Purkinje cell (primary cell): ENCODE data around the gene RBP5. TPM values are rescaled to one million over a fixed set of nuclear protein-coding genes. Genes with fewer than 3 reads are reported as not detected.

Source experiments
- polyA plus RNA-seq: library from polyadenylated mRNA; unstranded; fragments of >200 nt; fragmentation: Nextera tagmentation; gene quantifications from 2 replicates; pipeline ENCODE4 v1.2.1, GENCODE V29; 2014

Gene RBP5, protein sequence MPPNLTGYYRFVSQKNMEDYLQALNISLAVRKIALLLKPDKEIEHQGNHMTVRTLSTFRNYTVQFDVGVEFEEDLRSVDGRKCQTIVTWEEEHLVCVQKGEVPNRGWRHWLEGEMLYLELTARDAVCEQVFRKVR
- polyA plus RNA-seq: 1.4 TPM in 1 of 2 replicates, not detected in the other

GRCh38 chr12:7128681-7129286 lies at the start of gene RBP5:
Gene RBP5 (minus strand): TSS chr12:7128889. CDS start chr12:7128775, 114 bp downstream.

DNA sequence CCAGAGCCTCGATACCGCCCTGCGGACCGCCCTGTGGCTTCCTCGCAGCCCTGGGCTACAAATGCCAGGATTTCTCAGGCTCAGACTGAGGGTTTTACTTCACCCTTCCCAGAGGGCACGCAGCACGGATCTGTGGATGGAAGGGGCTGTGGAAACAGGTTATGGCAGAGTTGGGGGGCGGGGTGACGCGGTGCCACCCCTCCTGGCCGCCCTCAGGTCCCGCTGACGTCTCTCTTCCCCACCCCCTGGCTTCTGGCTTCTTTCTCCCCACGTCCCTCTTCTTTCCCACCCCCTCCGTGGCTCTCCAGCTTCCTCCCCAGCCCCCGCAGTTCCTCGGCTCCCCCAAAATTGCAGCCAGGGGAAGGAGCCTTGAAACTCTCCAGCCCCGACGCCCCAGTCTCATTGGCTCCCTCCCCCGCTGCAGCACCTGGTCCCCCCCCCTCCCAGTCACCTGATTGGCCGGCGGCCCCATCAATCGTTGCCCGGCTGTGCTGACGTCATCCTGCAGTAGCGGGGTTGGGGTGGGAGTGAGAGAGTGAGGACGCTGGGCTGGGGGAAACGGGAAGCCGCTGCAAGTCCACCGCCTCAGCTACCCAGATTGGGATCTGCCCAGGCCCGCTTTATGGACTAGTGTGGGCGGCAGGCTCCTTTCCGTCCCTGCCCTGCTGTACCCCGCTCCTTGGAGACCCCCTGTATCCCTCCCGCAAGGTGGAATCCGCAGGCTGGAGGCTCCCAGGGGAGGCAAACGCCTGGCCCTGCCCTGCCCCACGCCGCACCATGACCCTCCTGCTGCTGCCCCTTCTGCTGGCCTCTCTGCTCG lies 1.4 kb upstream of the RBP5 start, which contains the start of gene CLSTN3:
CLSTN3 (plus strand) TSS at position 500 of the 820 bp plus-strand sequence; CDS start at position 778, 278 bp downstream.

DNA sequence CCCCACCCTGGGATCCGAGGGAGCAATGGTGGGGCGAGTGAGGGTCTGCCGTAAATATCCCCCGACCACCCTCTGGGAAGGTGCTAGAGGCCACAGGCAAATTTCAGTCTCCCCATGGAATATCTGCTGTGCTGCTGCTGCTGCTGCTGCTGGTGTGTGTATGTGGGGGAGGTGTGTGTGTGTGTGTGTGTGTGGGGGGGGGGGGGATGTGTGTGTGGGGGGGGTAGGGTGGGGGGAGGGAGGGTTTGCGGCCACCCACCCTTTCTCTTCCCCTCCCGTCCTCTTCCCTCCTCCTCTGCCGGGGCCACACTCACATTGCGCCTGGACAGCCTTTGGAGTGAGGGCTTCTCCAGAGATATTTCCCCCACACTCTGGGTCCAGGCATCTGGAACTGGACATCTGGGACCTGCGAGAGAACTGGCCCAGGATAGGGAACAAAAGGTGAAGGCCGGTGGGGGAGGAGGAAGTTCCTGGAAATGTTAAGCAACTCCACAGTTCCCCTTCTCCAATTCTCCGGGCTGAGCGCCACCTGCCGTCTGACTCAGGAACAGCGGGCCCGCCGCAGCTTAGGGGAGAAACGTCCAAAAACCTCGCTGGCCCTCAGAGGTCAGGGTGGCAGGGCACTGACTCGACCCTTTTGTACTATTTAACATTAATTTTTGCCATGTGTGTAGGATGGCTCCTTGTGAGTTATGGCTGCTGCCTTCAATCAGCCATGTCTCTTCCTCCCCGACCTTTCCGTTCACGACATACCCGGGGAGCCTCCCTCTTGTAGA lies 19.7 kb downstream of the RBP5 start, which contains the start of gene C1RL:
C1RL (minus strand) TSS at position 419 of the 776 bp plus-strand sequence; CDS start at position 385, 34 bp downstream.

GRCh38 chr12:7092229-7092985 lies 36.3 kb downstream of the RBP5 start, which contains the start of gene C1R:
Gene C1R (minus strand): TSS chr12:7092445. CDS start chr12:7092388, 57 bp downstream.

Other genes with a start within 250 kb of the RBP5 start
- 3.5 and 6.7 TPM in 2 replicates for gene LRRC23, start 224.1 kb downstream of the RBP5 start, polyA plus RNA-seq
- gene ENO2, start 214.3 kb downstream of the RBP5 start, polyA plus RNA-seq: 224 and 335 TPM in 2 replicates
- 1.6 and 2.4 TPM in 2 replicates for gene ATN1, start 200.9 kb downstream of the RBP5 start, polyA plus RNA-seq
- gene RNU7-1, start 185.1 kb downstream of the RBP5 start, polyA plus RNA-seq: not detected in 2 replicates
- gene C12orf57, start 184.9 kb downstream of the RBP5 start, polyA plus RNA-seq: 313 and 357 TPM in 2 replicates
- gene PTPN6, start 177.5 kb downstream of the RBP5 start, polyA plus RNA-seq: 0.39 TPM in 1 of 2 replicates, not detected in the other
- 66.1 and 89.6 TPM in 2 replicates for gene PHB2, start 158.2 kb downstream of the RBP5 start, polyA plus RNA-seq
- gene EMG1, start 158.0 kb downstream of the RBP5 start, polyA plus RNA-seq: 36.1 and 37.1 TPM in 2 replicates
- gene LPCAT3, start 110.4 kb downstream of the RBP5 start, polyA plus RNA-seq: 4.4 and 5.9 TPM in 2 replicates
- 9.1 and 16.7 TPM in 2 replicates for gene C1S, start 68.2 kb downstream of the RBP5 start, polyA plus RNA-seq
- 0.78 and 8.0 TPM in 2 replicates for gene C1R, start 36.4 kb downstream of the RBP5 start, polyA plus RNA-seq
- 2.8 and 4.1 TPM in 2 replicates for gene C1RL, start 19.7 kb downstream of the RBP5 start, polyA plus RNA-seq
- gene CLSTN3, start 1.5 kb upstream of the RBP5 start, polyA plus RNA-seq: 125 and 134 TPM in 2 replicates
- gene PEX5, start 60.8 kb upstream of the RBP5 start, polyA plus RNA-seq: 4.6 and 5.6 TPM in 2 replicates
- gene ACSM4, start 175.2 kb upstream of the RBP5 start, polyA plus RNA-seq: not detected in 2 replicates